Stimulated activated CD4-positive, alpha-beta T cell treated with anti-CD3 and anti-CD28 coated beads, Interleukin-1b, Interleukin-23, amount 100 ng/mL, for 24 hours (primary cell): Measurements from ENCODE around the gene UGGT2.
"Not testable (repeated sequence)": the region's sequence is repeated elsewhere in the genome, so short reads cannot be mapped to it uniquely, and the experiment has no call there.

Experiments
- DNase-seq, 4 experiments: peaks; one replicate each; pipeline ENCODE4 v3.0.0-alpha.2; 2020; ENCODE audit warnings: low read depth in 4 of 4, low spot score in 1 of 4

Gene UGGT2

GRCh38 chr13:96050955-96051354 is 2.2 kb downstream of the UGGT2 start:
- DNase-seq: not testable (repeated sequence)

- DNase-seq: not testable (repeated sequence)
Measured at GRCh38 chr13:96046449-96047126, 6.6 kb downstream of the UGGT2 start.

DNA sequence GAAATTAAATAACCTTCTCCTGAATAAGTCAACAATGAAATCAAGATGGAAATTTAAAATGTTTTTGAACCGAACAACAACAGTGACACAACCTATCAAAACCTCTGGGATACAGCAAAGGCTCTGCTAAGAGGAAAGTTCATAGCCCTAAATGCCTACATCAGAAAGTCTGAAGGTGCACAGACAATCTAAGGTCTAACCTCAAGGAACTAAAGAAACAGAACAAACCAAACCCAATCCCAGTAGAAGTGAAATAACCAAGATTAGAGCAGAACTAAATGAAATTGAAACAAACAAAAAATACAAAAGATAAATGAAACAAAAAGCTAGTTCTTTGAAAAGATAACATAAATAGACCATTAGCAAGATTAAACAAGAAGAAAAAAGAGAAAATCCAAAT is 9.0 kb downstream of the UGGT2 start:
- no peak for DNase-seq

DNA sequence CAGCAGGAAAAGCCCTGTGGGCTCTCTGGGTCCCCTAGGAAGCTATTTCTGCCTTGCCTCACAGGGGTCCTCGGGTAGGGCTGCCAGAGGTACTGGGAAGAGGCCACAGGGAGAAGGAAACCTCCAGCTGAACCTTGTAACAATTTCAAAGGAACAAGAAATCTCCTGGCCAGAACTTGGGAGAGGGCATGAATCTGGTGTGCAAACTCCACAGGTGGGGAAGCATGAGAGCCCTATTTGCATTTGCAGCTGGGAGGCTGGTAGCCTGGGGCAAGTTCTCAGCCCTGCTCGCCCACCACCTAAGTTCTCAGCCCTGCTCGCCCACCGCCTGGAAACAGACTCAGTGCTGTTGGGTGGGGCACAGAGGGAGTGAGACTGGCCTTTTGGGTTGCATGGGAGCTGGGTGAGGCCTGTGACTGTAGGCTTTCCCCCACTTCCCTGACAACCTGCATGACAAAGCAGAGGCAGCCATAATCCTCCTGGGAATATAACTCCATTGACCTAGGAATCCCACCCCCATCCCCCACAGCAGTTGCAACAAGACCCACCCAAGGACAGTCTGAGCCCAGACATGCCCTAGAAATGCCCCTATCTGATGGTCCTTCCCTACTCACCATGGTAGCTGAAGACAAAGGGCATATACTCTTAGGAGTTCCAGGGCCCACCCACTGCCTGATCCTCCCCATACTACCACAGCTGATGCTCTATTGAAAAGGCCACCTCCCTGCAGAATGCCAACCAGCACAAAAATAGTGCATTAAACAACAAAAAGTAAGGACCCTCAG is 11.7 kb downstream of the UGGT2 start:
- no peak for DNase-seq

DNA sequence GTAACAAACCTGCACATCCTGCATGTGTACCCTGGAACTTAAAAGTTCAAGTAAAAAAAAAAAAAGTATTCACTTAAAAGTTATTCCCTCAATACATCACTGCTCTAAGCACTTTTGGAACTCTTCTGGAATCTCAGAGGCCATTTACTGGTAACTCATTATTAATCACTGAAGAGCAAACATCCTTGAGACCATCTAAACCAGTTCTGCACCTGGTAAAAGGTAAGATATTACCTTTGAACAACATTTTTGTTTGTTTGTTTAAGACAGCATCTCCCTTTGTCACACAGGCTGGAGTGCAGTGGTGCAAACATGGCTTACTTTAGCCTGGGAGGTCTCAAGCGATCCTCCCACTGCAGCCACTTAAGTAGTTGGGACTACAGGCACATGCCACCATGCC is 16.7 kb downstream of the UGGT2 start:
- no peak for DNase-seq

GRCh38 chr13:96034662-96035061 is 18.5 kb downstream of the UGGT2 start:
- no peak for DNase-seq

DNA sequence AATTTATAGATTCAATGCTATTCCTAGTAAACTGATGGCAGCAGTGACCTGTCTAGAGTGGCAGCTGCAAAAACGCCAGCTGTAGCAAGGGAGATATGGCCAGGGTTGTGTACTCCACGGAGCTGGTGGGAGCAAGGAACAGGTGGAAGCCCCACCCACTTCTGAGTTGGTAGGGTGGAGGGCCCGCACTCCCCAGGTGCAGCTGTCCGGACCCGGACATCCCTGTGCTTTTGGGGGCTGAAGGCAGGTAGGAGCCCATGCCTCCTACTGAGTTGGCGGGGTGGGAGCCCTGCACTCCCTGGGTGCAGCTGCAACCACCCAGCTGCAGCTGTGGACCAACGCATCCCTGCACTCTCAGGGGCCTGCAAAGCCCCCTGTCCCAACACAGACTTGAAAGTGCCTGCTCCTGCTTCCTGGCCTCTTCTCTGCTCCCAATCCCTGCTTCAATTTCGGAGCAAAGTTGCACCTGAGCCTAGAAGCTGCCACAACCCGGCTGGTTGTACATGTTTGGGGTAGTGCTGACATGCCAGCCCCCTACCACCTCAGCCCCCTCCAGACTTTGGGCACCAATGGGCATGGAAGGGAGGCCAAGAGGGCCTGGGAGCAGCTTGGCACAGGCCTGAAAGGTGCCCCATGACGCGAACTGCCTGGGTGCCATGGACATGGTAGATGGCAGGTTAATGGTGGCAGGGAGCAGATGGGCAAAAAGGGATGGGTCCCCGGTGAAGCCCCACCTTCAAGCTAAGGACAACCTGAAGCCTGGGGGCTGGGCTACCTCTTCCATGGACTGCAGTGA is 19.8 kb downstream of the UGGT2 start:
- no peak for DNase-seq

GRCh38 chr13:96032717-96033116 is 20.5 kb downstream of the UGGT2 start:
- DNase-seq: no peak

DNA sequence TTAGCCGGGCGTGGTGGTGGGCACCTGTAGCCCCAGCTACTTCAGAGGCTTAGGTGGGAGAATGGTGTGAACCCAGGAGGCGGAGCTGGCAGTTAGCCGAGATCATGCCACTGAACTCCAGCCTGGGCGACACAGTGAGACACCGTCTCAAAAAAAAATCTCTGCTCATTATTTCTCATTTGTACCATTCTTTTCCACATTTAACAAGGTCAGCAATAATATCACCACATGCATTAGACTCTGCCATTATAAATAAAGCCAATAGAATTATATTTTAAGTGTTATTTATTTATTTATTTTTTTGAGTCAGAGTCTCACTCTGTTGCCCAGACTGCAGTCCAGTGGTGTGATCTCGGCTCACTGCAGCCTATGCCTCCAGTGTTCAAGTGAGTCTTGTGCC is 24.2 kb downstream of the UGGT2 start:
- no peak for DNase-seq

GRCh38 chr13:96027496-96027895 is 25.7 kb downstream of the UGGT2 start:
- no peak for DNase-seq

- no peak for DNase-seq
Measured at GRCh38 chr13:96025283-96025682, 27.9 kb downstream of the UGGT2 start.

- no peak for DNase-seq
Measured at GRCh38 chr13:96020931-96021330, 32.3 kb downstream of the UGGT2 start.

DNA sequence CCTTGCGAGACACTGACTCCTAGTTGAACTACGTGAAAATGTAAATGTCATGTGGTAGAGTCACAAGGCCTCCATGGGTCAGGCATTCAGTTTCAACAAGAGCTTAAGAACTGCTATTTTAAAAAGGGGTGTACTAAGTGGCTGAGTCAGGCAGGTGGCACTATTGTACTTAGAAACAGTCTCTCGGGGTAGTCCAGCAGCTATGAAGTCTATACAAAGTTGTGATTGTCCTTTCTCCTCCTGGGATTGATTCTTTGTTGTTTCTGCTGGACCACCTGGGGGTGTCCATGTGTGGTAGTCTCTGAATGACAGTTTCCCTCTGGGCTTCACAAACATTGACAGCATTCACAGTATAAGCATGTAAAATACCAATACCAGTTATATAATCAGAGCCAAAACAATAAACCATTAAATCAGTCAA is 33.0 kb downstream of the UGGT2 start:
- DNase-seq: no peak

DNA sequence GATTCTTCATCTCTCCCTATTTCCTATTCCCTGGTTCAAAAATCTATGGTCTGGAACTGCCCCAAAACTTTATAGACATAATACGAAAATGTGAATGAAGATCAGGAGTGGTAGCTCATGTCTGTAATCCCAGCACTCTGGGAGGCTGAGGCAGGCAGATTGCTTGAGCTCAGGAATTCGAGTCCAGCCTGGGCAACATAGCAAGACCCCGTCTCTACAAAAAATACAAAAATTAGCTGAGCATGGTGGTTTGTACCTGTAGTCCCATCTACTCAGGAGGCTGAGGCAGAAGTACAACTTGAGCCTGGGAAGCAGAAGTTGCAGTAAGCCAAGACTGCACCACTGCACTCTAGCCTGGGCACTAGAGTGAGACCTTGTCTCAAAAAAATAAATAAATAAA is 35.1 kb downstream of the UGGT2 start:
- DNase-seq: no peak

DNA sequence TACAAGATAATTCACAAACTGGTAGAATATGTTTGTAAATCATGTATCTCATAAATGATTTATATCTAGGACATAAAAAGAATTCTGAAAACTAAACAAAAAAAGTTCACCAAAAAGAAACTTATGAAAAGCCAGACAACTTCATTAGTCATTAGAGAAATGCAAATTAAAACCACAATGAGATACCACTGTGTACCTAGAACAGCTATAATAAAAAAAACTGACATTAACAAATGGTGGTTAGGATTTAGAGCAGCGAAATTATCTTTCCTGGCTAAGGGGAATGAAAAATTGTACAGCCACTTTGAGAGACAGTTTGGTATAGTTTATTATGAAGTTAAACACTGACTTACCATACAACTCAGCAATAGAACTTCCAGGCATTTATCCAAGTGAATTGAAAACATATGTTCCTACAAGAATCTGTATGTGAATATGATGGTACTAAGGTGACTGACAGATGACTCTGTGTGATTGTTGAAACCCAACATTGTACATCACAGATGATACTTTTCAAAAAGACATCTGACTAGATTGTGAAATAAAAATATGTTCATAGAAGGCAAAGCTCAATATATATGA is 41.8 kb downstream of the UGGT2 start:
- DNase-seq: no peak

DNA sequence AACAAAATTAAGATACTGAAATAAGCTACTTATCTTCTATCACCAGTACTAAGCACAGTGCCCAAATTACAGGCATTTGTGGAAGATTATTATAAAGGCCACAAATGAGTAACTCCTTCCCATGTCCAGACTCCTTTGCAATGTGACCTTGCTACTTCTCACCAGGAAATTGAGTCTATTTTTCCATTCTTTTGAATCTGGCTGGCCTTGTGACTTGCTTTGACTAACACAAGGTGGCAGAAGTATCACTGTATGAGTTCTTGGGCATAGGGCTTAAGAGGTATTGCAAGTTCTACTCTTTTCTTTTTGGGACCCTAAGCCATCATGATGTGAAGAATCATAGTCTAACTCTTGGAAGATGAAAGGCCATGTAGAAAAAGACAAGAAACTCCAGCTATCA is 49.9 kb downstream of the UGGT2 start:
- no peak for DNase-seq

- no peak for DNase-seq
Measured at GRCh38 chr13:96002322-96003131, 50.7 kb downstream of the UGGT2 start.

DNA sequence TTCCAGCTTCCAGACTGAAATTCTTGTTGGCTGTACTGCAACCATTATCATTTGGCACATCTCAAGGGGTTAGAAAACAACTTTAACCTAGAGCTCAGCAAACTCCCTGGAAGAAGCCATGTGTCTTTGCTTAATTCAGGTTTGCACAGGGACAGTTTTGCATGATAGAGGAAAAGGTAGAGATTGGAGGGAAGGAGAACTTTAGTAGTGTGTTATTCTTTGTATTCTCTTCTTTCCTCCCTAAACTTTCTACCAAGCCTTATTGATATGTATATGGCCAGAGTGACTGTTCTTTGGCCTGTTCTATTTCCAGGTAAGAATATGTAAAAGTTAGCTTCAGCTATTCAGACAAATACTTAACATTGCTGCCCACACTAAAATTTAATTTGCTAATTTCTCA is 53.1 kb downstream of the UGGT2 start:
- DNase-seq: no peak

DNA sequence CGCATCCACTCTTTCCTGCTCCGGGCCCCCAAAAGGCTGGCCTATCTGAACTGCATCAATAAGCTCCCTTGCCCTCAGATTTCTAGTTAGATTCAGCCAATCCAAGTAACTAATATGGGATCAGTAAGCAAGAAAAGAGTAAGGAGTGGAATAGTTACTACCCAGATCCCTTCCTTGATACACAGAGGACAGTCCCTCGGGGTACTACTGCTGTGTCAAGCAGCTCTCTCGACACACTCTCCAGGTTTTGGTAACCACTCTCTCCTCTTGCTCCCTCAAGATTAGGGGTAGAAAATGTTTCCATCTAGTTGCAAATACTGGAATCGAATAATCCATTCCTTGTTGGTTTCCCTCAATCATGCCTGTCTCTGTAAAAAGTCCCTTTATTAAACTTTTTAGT is 65.4 kb downstream of the UGGT2 start:
- DNase-seq: no peak

DNA sequence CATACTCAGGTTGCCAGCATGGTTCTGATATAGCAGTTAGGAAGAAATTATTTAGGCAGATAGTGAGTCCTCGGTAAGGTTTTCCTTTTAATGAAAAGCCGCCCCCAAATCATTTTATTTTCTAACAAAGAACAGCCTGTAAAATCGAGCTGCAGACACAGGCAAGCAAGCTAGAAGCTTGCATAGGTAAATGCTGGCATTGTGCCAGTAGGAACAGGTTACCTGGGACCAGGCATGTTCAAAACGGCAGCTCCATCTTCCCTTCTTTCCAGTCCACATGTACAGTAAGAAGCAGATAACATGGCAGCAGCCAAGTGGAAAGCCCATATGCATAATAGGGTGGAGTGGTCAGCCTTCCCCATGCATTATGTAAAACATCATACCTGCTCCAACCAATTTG is 71.1 kb downstream of the UGGT2 start:
- DNase-seq: no peak

- DNase-seq: not testable (repeated sequence)
Measured at GRCh38 chr13:95972651-95973050, 80.5 kb downstream of the UGGT2 start.
